GM21367 (cell line): ENCODE measurements around the gene MYO5C.

Source experiments
- ATAC-seq: cut with Tn5 transposase; IDR thresholded peaks from one replicate; pipeline ENCODE4 v1.9.1; 2021; ENCODE audit not compliant: unreplicated experiment

MYO5C gene, protein sequence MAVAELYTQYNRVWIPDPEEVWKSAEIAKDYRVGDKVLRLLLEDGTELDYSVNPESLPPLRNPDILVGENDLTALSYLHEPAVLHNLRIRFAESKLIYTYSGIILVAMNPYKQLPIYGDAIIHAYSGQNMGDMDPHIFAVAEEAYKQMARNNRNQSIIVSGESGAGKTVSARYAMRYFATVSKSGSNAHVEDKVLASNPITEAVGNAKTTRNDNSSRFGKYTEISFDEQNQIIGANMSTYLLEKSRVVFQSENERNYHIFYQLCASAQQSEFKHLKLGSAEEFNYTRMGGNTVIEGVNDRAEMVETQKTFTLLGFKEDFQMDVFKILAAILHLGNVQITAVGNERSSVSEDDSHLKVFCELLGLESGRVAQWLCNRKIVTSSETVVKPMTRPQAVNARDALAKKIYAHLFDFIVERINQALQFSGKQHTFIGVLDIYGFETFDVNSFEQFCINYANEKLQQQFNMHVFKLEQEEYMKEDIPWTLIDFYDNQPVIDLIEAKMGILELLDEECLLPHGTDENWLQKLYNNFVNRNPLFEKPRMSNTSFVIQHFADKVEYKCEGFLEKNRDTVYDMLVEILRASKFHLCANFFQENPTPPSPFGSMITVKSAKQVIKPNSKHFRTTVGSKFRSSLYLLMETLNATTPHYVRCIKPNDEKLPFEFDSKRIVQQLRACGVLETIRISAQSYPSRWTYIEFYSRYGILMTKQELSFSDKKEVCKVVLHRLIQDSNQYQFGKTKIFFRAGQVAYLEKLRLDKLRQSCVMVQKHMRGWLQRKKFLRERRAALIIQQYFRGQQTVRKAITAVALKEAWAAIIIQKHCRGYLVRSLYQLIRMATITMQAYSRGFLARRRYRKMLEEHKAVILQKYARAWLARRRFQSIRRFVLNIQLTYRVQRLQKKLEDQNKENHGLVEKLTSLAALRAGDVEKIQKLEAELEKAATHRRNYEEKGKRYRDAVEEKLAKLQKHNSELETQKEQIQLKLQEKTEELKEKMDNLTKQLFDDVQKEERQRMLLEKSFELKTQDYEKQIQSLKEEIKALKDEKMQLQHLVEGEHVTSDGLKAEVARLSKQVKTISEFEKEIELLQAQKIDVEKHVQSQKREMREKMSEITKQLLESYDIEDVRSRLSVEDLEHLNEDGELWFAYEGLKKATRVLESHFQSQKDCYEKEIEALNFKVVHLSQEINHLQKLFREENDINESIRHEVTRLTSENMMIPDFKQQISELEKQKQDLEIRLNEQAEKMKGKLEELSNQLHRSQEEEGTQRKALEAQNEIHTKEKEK (N-terminal part only)

DNA sequence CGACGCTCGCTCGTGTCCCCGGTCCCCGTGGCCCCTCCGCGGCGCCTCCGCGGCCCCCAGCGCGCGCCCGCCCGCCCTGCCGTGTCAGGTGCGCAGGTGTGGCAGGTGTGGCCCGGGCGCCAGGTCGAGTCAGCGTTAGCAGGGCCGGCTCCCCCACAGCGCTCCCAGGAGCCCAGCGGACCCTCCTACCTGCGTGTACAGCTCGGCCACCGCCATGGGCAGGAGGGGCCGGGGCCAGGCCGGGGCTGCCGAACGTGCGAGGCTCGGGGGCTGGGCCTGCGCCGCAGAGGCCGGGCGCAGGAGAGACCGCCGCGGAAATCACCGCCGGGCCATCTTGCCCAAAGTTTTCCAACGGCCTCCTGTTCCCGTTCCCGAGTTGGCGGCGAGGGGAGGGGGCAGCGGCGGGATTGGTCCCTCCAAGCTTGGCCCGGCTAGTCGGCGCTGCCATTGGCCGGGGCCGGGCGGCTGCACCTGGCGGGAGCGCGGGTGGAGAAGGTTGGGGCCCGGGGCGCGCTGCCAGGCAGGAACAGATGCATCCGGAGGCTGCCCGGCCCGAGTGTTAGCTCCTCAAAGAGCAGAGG lies at the start of gene MYO5C:
Gene MYO5C (minus strand): TSS at position 384 of the 581 bp plus-strand sequence. CDS start 168 bp downstream, at position 216.
- no peak for ATAC-seq

- no peak for ATAC-seq
Observed at GRCh38 chr15:52344592-52344991, 49.0 kb upstream of the MYO5C start.

GRCh38 chr15:52343831-52344230 lies 48.2 kb upstream of the MYO5C start:
- no peak for ATAC-seq

- no peak for ATAC-seq
Observed at GRCh38 chr15:52340093-52340492, 44.5 kb upstream of the MYO5C start.

GRCh38 chr15:52338891-52339290 lies 43.3 kb upstream of the MYO5C start:
- no peak for ATAC-seq

- ATAC-seq = no peak
Observed at GRCh38 chr15:52338058-52338457, 42.5 kb upstream of the MYO5C start.

DNA sequence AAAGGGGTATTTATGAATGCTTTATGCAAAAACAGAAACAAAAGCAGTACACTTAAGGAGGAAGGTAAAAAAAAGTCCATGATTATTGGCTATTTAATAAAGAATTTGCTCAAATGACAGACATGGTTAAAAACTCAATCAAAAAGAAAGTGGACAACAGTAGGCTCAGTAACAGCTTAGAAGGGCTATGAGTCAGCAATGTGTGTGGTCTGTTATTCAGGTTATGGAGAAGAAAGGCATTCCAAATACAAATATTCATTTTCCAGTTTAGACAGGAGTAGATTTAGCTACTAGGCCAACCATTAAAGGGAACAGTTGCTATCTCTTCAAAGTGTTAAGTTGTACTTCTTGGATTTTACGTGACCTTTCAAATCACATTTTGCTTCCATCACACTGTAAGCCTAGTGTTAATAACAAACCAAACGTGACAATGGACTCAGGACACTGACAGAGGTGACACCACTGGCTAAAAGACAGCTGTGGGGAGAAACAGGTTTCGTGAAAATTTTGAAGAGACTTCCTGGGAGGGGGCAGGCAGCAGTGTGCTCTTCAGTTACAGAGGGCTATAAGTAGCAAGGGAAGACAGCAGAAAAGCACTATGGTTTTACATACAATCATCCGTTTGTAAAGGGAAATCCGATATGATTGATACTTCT lies 41.7 kb upstream of the MYO5C start:
- no peak for ATAC-seq

DNA sequence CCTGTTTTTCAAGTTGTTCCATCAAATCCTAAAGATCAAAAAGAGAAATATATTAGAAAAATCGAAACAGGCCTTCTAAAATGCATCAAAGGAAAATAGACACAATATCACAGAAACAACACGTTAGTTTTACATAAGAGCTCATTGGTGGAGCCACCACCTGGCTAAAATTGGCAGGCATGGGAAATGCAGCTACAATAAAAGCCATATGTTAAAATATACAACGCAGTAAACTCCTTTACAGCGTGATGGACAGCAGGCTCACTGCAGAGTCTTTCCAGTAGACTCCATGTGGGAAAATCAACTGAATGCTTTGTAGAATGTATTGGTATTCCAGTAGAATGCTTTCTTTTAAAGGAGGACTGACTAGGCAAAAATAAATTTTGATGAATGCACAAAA lies 40.9 kb upstream of the MYO5C start:
- ATAC-seq = no peak

GRCh38 chr15:52334491-52335160 lies 39.0 kb upstream of the MYO5C start:
- no peak for ATAC-seq

DNA sequence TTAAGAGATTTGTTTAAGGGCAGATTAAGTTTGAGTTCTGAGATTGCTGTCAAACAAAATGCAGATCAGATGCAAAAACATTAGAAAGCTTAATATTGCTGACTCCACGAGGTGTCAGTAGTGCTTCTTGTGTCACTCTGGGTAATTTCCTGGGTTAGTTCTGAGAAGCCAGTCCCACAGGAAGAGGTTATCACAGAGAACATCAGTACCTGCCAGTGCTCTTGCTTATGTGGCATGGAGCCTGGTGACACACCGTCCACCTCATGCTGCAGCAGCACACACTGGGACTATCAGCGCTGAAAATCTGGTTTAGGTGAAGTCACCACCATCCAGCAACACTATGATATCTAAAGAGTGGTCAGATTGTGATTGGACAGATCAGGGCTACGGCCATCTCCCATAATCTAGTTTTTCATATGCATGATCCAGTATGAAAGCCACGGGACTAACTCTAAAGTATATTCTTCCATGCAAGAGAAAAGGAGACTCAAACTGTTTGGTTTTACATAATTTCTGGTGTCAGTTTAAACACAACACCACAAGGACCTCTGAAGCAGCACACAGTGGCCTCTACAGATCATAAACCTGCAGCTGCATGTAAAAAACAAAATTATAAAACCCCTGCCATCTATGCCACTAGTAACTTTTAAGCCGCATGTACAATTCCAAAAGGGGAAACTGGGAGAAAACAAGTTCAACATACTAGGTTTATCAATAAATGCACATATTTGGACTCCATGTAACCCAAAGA lies 36.1 kb upstream of the MYO5C start:
- ATAC-seq = peak; percentile 81

DNA sequence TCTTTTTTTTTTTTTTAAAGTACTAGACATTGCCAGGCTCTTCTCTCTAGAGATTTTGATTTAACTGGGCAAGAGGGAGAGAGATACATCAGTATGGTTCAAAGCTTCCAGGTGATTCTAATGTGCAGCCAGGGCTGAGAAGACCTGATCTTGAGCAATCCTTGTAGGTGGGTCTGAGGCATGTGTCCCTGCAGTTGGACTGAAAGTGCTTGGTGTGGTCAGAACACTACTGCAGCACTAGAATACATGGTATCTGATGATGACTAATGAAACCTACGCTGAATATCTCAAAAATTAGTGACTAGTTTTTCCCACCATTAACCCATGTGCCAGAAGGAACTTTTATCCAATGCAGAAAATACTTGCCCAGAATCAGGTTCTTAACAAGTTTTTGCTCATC lies 34.4 kb upstream of the MYO5C start:
- ATAC-seq = no peak

GRCh38 chr15:52329150-52329549 lies 33.5 kb upstream of the MYO5C start:
- ATAC-seq = no peak

DNA sequence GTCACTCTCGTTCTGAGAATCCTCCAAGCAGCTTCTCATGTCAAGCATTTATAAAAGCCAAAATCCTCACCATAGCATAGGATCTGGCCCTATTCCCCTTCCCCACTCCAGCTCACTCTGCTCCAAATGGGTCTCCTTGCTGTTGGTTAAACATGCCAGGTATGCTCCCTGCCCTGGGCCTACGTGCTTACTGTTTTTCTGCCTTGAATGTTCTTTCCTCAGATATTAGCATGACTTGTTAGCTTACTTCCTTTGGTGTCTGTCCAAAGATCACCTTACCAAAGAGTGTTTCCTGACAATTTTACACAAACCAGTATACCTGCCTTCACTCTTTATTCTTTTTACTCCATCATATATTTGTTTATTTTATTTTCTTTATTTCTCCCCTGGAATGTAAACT lies 33.1 kb upstream of the MYO5C start:
- ATAC-seq = no peak

GRCh38 chr15:52326756-52327155 lies 31.2 kb upstream of the MYO5C start:
- ATAC-seq = no peak

DNA sequence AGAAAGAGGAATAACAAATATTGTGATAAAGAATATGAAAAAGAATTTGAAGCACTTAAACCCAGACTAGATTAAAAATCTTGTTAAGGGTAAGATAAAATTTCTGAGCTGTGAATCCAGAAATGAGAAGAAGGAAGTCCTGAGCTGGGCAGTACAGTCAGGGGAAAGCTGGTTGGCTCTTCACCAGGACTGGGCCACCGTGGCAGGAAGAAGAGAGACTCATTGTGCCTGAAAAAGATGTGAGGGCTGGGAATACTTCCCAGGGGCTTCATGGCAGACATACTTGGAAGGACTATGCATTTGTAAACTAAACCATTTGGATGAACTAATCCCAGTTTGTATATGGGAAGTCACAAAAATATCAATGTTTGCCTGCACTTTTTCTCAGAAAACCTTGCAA lies 28.5 kb upstream of the MYO5C start:
- ATAC-seq = no peak

GRCh38 chr15:52318729-52319500 lies 23.3 kb upstream of the MYO5C start:
- ATAC-seq = no peak

DNA sequence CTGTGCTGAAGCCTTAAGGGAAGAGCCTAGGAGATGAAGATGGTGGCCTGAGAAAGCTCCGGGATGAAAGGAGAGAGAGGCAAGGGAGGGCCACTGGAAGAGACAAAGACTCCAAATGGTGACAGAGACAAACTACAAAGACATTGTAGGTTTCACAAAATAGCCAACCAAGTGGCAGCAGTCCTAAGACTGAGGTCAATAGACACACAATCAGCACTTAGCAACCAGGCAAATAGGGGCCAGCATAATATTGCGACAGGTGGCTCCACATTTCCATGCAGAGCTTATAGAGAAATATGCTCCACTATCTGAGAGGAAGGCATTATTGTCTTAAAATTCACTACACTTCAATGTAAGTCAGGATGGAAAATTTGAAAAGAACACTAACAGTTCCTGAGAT lies 22.1 kb upstream of the MYO5C start:
- ATAC-seq = no peak

DNA sequence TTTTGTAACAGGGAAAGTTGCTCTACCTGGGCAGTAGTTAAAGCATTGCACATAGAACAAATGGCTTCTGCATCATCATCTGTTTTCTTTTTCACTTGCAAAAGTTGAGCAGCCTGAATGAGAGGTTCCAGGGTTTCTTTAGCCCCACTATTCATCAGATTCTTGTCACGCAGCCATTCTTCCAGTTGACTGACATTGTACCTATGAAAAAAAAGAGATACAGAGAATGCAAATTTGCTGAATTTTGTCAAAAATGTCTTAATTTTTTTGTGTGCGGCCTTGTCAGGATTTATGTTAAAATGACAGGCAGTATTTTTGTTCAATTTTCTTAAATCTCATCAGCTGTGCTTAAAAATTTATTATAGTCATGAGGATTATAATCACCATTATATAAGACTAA lies 21.4 kb upstream of the MYO5C start:
- no peak for ATAC-seq
